ENCODE data around the gene TNFRSF17.

DNA sequence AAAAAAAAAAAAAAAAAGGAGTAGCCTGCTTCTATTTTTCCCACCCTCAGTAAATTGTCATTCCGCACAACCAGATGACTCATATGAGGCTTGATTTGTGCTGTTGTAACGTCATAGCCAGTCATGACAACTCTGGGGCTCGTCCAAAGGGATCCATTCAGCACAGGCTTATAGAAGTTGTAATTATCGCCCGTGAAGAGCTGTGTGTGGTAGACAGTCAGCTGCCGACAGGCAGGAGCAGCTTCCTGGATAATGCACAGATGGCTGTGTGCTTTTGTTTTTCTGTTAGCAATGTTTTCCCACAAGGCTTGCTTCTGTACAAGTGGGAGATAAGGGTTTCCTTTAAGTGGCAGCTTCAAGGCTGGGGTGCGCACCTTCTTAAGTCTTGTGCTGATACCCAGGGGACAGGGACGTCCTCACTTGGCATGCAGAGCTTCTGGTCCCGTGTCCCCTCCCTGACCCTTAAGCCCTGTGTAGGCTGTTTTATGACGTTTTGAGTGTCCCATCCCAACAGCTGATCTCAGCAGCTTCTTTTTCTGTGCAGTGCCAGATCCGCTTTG lies 37.5 kb downstream of the TNFRSF17 start:
- TF ChIP-seq, protein P1, sequence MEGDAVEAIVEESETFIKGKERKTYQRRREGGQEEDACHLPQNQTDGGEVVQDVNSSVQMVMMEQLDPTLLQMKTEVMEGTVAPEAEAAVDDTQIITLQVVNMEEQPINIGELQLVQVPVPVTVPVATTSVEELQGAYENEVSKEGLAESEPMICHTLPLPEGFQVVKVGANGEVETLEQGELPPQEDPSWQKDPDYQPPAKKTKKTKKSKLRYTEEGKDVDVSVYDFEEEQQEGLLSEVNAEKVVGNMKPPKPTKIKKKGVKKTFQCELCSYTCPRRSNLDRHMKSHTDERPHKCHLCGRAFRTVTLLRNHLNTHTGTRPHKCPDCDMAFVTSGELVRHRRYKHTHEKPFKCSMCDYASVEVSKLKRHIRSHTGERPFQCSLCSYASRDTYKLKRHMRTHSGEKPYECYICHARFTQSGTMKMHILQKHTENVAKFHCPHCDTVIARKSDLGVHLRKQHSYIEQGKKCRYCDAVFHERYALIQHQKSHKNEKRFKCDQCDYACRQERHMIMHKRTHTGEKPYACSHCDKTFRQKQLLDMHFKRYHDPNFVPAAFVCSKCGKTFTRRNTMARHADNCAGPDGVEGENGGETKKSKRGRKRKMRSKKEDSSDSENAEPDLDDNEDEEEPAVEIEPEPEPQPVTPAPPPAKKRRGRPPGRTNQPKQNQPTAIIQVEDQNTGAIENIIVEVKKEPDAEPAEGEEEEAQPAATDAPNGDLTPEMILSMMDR (IDR thresholded peaks at IDR 0.05 in 4 of 5, conservative IDR thresholded peaks at IDR 0.05 in 1 of 5): no peak
- TF ChIP-seq POLR2A (IDR thresholded peaks at IDR 0.05): no peak

All from gastrocnemius medialis (tissue), 4 donors.